Measurements from ENCODE around the gene CCNO.

CCNO gene

GRCh38 chr5:55222092-55222984, 11.1 kb downstream of the CCNO start:
- no peak overlapping the region for H3K9ac ChIP-seq (ENCODE audit: low read length)
- H3K4me1 ChIP-seq (ENCODE audit: low read length): peaks cover 12% of the 10 kb centered on the region; the same call in 1 of the 2 replicates
- no peaks in the 10 kb centered on the region for H3K36me3 ChIP-seq (replicated peaks; ENCODE audit: low read depth, low read length)
- no peaks in the 10 kb centered on the region for H3K9me3 ChIP-seq (ENCODE audit: insufficient read depth, low read length)
- H3K4me2 ChIP-seq (ENCODE audit: low read length): no peak overlapping the region
- no peaks in the 10 kb centered on the region for H3K27me3 ChIP-seq (ENCODE audit: low read depth, low read length)
- H3K27ac ChIP-seq (ENCODE audit: low read length): no peak overlapping the region
- H2AFZ ChIP-seq (ENCODE audit: low read depth, low read length): no peak overlapping the region
- TF ChIP-seq CTCF (IDR thresholded peaks at IDR 0.05; ENCODE audit: low read depth, low read length) (no peak), EZH2phosphoT487 (IDR thresholded peaks at IDR 0.05; ENCODE audit: low read depth) (no peak)
- no peaks in the 10 kb centered on the region for H4K20me1 ChIP-seq (ENCODE audit: insufficient read depth, low read length)
- H3K79me2 ChIP-seq (ENCODE audit: low read length): no peaks in the 10 kb centered on the region
- H3K4me3 ChIP-seq (ENCODE audit: low read length): no peak overlapping the region

- H3K4me1 ChIP-seq (ENCODE audit: low read length): peaks cover 8% of the 10 kb centered on the region; the same call in 1 of the 2 replicates
- peak overlapping the region; percentile 83 for H3K4me2 ChIP-seq (ENCODE audit: low read length)
- H2AFZ ChIP-seq (ENCODE audit: low read depth, low read length): peak overlapping the region; percentile 99
- H3K27ac ChIP-seq (ENCODE audit: low read length): no peak overlapping the region
- H4K20me1 ChIP-seq (ENCODE audit: insufficient read depth, low read length): no peaks in the 10 kb centered on the region
- no peaks in the 10 kb centered on the region for H3K36me3 ChIP-seq (replicated peaks; ENCODE audit: low read depth, low read length)
- peak overlapping the region; percentile 89 for H3K4me3 ChIP-seq (ENCODE audit: low read length)
- H3K9me3 ChIP-seq (ENCODE audit: insufficient read depth, low read length): no peaks in the 10 kb centered on the region
- peak overlapping the region; percentile 75 for H3K9ac ChIP-seq (ENCODE audit: low read length)
- H3K27me3 ChIP-seq (ENCODE audit: low read depth, low read length): no peaks in the 10 kb centered on the region
- H3K79me2 ChIP-seq (ENCODE audit: low read length): no peaks in the 10 kb centered on the region
- TF ChIP-seq EZH2phosphoT487 (IDR thresholded peaks at IDR 0.05; ENCODE audit: low read depth): no peak
- TF ChIP-seq CTCF (IDR thresholded peaks at IDR 0.05; ENCODE audit: low read depth, low read length): peak; percentile 35
Observed at GRCh38 chr5:55220433-55221185, 12.8 kb downstream of the CCNO start.

GRCh38 chr5:55219770-55220169, 13.6 kb downstream of the CCNO start:
- H3K4me3 ChIP-seq (ENCODE audit: low read length): peak overlapping the region; percentile 89
- H2AFZ ChIP-seq (ENCODE audit: low read depth, low read length): peak overlapping the region; percentile 99; the same call in 1 of the 2 replicates
- H3K4me1 ChIP-seq (ENCODE audit: low read length): peaks cover 8% of the 10 kb centered on the region; the same call in 1 of the 2 replicates
- no peaks in the 10 kb centered on the region for H3K27me3 ChIP-seq (ENCODE audit: low read depth, low read length)
- H3K36me3 ChIP-seq (replicated peaks; ENCODE audit: low read depth, low read length): no peaks in the 10 kb centered on the region
- peak overlapping the region; percentile 75; the same call in 1 of the 2 replicates for H3K9ac ChIP-seq (ENCODE audit: low read length)
- no peaks in the 10 kb centered on the region for H4K20me1 ChIP-seq (ENCODE audit: insufficient read depth, low read length)
- no peaks in the 10 kb centered on the region for H3K9me3 ChIP-seq (ENCODE audit: insufficient read depth, low read length)
- H3K4me2 ChIP-seq (ENCODE audit: low read length): peak overlapping the region; percentile 83
- no peak overlapping the region for H3K27ac ChIP-seq (ENCODE audit: low read length)
- no peaks in the 10 kb centered on the region for H3K79me2 ChIP-seq (ENCODE audit: low read length)
- TF ChIP-seq CTCF (IDR thresholded peaks at IDR 0.05; ENCODE audit: low read depth, low read length): no peak
- TF ChIP-seq EZH2phosphoT487 (IDR thresholded peaks at IDR 0.05; ENCODE audit: low read depth): no peak

GRCh38 chr5:55218967-55219366, 14.4 kb downstream of the CCNO start:
- no peak overlapping the region for H2AFZ ChIP-seq (ENCODE audit: low read depth, low read length)
- TF ChIP-seq EZH2phosphoT487 (IDR thresholded peaks at IDR 0.05; ENCODE audit: low read depth) (no peak), CTCF (IDR thresholded peaks at IDR 0.05; ENCODE audit: low read depth, low read length) (no peak)
- no peaks in the 10 kb centered on the region for H3K9me3 ChIP-seq (ENCODE audit: insufficient read depth, low read length)
- H3K79me2 ChIP-seq (ENCODE audit: low read length): no peaks in the 10 kb centered on the region
- no peak overlapping the region for H3K9ac ChIP-seq (ENCODE audit: low read length)
- no peaks in the 10 kb centered on the region for H3K36me3 ChIP-seq (replicated peaks; ENCODE audit: low read depth, low read length)
- no peak overlapping the region for H3K4me3 ChIP-seq (ENCODE audit: low read length)
- H3K4me1 ChIP-seq (ENCODE audit: low read length): peaks cover 8% of the 10 kb centered on the region; the same call in 1 of the 2 replicates
- no peak overlapping the region for H3K4me2 ChIP-seq (ENCODE audit: low read length)
- H4K20me1 ChIP-seq (ENCODE audit: insufficient read depth, low read length): no peaks in the 10 kb centered on the region
- H3K27ac ChIP-seq (ENCODE audit: low read length): no peak overlapping the region
- no peaks in the 10 kb centered on the region for H3K27me3 ChIP-seq (ENCODE audit: low read depth, low read length)
